Stimulated activated CD4-positive, alpha-beta T cell treated with anti-CD3 and anti-CD28 coated beads, Interleukin-1b, Interleukin-23, amount 100 ng/mL, for 1 hour (primary cell): ENCODE measurements around the gene NLRC3.
"Not testable (repeated sequence)": the region's sequence is repeated elsewhere in the genome, so short reads cannot be mapped to it uniquely, and the experiment has no call there.

Source experiments
- DNase-seq, 2 donors: peaks; one replicate each; pipeline ENCODE4 v3.0.0-alpha.2; 2020; ENCODE audit warnings: low read depth in 2 of 2

Gene NLRC3, protein sequence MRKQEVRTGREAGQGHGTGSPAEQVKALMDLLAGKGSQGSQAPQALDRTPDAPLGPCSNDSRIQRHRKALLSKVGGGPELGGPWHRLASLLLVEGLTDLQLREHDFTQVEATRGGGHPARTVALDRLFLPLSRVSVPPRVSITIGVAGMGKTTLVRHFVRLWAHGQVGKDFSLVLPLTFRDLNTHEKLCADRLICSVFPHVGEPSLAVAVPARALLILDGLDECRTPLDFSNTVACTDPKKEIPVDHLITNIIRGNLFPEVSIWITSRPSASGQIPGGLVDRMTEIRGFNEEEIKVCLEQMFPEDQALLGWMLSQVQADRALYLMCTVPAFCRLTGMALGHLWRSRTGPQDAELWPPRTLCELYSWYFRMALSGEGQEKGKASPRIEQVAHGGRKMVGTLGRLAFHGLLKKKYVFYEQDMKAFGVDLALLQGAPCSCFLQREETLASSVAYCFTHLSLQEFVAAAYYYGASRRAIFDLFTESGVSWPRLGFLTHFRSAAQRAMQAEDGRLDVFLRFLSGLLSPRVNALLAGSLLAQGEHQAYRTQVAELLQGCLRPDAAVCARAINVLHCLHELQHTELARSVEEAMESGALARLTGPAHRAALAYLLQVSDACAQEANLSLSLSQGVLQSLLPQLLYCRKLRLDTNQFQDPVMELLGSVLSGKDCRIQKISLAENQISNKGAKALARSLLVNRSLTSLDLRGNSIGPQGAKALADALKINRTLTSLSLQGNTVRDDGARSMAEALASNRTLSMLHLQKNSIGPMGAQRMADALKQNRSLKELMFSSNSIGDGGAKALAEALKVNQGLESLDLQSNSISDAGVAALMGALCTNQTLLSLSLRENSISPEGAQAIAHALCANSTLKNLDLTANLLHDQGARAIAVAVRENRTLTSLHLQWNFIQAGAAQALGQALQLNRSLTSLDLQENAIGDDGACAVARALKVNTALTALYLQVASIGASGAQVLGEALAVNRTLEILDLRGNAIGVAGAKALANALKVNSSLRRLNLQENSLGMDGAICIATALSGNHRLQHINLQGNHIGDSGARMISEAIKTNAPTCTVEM

DNA sequence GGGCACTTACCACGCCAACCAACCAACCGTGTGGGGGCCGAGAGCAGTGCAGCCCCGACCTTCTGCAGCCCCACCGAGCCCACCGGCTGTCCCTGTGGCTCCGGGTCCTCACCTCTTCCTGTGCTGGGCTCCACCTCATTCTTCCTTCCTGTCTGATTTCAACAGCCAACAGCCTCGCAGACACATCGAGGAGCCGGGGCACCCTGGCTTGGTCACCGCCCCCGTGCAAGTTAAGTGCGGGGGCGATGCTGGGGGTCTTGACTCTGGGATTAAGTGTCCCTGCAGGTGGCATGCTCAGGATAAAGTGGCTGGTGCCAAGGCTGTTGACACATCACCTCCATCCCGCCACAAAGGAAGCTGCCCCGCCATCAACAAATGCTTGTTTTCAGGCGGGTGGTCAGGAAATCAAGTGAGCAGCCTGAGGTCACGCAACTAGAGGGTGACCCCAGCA lies at the start of gene NLRC3:
Gene NLRC3 (minus strand): TSS at position 102 of the 451 bp plus-strand sequence. CDS start 12,367 bp downstream, outside the sequence.
- peak in 1 of 2 donors; percentile 6 for DNase-seq

DNA sequence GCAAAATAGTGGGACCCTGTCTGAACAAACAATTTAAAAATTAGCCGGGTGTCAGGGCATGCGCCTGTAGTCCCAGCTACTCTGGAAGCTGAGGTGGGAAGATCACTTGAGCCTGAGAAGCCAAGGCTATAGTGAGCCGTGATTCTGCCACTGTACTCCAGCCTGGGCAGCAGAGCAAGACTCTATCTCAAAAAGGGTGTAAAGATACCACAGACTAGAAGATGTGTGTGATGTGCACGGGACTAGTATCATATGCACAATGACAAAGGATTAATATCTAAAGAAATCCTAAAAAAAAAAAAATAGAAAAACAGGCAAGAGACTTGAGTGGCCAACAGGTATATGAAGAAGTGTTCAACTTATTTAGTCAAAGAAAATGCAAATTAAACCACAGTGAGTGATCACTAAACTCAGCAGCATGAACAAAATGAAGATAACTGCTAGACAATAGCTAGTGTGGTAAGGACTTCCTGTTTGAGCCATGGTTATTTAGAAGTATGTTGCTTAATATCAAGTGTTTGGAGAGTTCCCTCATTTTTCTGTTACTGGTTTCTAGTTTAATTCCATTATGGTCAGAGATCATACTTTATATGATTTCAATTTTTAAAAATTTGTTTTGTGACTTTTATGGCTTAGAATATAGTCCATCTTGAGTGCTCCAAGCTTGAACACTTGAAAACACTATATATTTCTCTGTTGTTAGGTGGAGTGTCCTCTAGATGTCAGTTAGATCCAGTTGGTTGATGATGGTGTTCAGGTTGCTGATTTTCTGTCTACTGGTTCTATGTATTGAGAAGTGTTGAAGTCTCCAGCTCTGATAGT lies 48.9 kb upstream of the NLRC3 start:
- no peak for DNase-seq

DNA sequence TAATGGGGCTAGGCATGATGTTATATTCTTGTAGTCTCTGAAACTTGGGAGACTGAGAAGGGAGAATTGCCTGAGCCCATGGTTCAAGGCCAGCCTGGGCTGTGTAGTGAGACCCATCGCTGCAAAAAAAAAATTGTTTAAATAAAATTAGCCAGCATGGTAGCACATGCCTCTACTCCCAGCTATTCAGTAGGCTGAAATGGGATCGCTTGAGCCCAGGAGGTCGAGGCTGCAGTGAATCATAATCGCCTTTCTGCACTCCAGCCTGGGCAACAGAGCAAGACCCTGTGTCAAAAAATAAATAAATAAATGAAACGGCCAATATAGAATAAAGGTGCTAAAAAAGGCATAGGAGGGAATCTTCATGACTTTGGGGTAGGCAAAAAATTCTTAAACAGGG lies 48.1 kb upstream of the NLRC3 start:
- DNase-seq: no peak

DNA sequence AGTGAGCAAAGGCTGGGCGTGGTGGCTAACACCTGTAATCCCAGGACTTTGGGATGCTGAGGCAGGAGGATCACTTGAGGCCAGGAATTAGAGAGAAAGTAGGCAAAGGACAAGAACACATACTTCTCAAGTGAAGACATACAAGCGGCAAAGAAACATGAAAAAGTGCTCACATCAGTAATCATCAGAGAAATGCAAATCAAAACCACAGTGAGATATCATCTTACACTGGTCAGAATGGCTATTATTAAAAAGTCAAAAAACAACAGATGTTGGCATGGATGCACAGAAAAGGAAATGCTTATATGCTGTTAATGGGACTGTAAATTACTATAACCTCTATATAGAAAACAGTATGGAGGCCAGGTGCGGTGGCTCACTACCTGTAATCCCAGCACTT lies 46.4 kb upstream of the NLRC3 start:
- no peak for DNase-seq

DNA sequence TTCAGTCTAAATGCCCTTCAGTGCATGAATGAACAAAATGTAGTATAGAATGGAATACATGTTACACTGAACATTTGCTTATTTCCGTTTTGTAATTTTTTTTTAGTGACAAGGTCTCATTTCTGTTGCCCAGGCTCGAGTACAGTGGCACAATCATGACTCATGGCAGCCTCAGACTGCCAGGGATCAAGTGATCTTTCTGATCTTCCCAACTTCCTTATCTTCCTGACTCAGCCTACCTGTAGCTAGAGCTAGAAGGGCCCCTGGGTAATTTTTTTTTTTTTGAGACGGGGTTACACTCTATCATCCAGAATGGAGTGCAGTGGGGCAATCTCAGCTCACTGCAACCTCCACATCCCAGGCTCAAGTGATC lies 41.6 kb upstream of the NLRC3 start:
- DNase-seq: no peak

DNA sequence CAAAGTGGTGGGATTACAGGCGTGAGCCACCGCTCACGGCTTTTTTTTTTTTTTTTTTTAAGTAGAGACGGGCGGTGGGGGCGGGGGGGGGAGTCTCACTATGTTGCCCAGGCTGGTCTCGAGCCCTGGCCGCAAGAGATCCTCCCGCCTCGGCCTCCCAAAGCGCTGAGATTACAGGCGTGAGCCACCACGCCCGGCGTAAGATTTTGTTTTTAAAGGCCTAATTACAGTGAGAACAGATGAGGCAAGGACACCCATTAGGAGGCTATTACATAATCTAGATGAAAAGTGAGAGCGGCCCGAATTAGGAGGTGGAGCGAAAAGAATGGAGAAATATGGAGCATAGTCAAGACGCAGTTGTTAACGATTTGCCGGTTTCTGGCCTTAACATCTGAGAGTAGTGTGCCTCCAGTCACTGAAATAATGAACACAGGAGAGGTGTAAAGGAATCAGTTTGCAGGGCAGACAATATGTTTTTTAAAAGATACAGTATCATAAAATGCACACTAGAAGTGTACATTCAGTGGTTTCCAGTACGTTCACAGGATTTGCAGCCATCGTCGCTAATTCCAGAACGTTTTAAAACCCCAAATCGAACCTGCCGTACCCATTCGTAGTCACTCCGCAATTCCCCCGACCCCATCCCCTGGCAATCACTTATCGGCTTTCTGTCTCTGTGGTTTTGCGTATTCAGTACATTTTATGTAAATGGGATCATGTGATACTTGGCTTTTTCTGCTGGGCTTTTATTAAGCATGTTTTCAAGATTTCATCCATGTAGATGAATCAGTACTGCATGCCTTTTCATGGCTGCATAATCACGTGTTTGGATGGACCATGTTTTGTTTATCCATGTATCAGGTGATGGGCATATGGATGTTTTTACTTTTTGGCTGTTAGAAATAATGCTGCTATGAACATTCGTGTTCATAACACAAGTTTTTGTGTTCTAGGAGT lies 35.6 kb upstream of the NLRC3 start:
- DNase-seq: no peak

DNA sequence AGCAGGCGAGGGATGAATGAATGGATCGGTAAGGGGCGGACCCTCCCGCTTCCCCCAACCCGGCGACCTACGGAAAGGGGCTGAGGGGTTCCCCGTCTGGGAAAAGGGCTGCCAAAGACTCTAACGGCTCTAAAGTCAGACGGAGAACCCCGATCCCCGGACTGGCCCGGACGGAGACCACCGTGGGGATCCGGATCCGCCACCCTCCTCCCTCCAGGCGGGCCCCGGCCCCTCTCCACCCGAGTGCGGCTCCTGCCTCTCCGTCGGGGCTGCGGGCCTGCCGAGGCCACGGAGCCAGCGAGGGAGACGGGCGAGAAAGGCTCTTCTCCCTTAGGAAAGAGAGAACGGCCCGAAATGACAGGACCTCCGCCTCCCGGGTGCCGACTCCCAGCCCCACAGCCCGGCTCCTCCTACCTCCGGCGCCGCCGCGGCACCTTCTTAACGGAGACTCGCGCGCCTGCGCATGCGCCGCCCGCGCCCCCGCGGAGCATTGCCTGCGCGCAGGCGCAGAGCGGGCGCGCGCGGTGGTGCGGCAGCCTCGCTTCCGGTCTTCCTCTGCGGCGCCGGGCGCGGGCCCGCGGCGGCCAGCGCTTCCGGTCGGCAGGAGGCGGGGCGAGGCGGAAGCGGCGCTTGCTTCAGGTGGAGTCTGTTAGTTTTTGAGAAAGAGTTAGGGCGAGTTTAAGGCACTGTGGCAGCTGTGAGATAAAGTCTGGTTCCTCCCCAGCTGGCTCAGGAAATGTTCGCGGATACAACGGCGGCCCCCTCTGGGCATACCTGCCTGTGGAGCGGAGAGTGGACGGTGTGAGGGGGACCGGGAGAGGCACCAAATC lies 34.2 kb upstream of the NLRC3 start, which contains the start of gene SLX4:
Gene SLX4 (minus strand): TSS at position 461 of the 830 bp plus-strand sequence. CDS start 2,642 bp downstream, outside the sequence.
- peak; percentile 73 to 86 for DNase-seq

DNA sequence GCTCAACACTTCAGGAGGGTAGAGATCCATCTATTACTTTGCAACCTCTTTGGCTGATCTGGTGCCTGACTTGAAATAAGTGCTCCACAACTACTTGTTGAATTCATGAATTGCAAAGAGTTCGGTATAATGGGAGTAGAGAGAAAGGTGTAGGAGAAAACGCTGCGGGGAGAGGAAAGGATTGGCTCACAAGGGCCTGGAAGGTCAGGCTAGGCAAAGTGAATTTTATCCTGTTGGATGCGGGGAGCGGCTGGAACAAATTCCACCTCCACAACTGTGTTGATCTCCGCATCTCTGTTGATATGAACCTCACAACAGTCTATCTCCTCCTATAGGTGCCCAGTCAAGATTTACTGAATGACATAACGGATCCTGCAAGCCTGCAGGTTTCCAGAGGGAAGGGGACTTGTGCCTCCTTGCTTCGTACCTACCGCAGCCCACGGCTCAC lies 33.5 kb upstream of the NLRC3 start:
- DNase-seq: no peak

DNA sequence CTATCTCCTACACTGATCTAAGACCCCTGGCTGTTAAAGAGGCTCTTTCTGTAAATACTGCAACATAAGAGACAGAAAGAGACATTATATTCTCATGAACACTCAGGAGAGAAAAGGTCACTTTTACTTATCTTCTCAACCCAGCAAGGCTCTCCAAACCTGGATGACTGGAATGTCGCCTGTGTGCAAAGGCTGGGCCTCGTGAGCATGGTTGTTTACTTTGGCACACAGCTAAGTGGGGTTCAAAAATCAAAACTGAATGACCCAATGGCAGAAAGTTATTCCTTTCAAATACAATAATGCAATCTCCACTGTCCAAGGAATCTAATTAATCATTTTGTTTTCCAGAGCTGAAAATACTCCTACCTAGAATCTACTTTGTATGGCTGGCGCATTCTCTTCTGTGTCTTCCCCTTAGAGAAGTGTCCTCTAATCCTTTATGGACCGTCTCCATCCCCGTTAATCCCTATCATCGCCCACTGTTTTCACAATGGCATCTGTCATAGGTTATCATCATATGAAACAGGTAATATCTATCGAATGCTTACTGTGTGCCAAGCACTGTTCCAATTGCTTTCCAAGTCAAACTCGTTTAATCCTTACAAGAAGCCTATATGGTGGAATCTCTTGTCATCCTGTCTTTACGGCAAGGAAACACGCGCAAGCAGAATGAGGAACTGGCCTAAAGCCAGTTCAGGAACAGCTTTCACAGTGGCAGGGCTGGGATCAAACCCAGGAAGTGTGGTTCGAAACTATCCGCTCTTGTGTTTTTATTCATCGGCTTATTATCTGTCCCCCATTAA lies 32.9 kb upstream of the NLRC3 start:
- DNase-seq: no peak

DNA sequence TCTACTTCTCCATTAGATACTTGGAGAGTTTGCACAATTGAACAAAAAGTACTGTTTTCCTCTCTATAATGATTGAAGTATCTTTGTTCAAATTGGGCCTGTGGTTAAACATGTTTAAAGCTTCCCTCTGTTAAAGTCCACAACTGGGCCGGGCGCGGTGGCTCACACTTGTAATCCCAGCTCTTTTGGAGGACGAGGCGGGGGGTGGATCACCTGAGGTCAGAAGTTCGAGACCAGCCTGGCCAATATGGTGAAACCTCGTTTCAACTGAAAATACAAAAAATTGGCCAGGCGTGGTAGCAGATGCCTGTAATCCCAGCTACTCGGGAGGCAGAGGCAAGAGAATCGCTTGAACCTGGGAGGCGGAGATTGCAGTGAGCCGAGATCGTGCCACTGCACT lies 31.8 kb upstream of the NLRC3 start:
- not testable (repeated sequence) for DNase-seq

DNA sequence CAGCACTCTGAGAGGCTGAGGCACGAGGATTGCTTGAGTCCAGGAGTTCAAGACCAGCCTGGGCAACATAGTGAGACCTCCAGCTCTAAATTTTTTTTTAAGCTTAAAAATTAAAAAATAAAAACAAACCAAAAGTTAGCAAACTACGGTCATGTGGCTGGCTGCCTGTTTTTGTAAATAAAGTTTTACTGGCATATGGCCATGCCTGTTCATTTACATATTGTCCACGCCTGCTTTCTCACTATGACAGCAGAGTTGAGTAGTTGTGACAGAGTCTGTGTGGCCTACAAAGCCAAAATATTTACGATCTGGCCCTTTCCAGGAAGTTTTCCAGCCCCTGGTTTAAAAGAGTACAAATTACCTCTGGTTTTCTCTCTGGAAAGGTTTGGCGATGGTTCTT lies 30.9 kb upstream of the NLRC3 start:
- no peak for DNase-seq

DNA sequence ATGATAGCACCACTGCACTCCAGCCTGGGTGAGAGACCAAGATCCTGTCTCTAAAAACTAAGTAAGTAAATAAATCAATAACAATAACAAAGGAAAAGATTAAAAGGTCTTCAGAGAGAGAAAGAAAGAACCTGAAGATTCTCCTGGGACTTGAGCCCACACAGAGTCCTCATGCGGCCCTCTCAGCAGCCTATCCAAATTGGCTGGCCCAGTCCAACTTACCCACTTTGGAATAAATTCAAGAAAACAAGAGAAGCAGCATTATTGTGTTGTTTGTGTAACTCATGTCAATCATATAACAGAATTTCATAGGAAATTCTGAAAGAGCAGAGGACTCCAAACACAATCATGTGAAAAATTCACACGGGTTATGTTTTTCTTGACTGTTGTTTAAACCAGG lies 30.4 kb upstream of the NLRC3 start:
- DNase-seq: no peak

DNA sequence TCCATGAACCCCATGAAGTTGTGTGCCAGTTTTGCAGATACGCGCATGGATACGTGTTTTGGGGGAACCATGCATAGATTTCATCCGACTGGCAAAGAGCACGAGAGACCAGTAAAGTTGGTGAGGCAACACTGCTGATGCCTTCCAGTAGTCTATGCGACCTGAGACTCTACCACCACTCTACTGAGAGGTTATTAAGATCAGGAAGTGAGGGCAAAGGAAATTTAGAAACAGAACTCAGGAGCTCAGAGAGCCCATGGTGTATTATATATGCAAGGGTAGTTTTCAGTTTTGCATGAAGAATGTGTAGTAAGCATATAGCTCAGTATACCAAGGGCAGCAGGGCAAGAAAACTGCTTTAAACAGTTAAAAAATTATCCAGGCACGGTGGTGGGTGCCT lies 30.0 kb upstream of the NLRC3 start:
- DNase-seq: no peak

DNA sequence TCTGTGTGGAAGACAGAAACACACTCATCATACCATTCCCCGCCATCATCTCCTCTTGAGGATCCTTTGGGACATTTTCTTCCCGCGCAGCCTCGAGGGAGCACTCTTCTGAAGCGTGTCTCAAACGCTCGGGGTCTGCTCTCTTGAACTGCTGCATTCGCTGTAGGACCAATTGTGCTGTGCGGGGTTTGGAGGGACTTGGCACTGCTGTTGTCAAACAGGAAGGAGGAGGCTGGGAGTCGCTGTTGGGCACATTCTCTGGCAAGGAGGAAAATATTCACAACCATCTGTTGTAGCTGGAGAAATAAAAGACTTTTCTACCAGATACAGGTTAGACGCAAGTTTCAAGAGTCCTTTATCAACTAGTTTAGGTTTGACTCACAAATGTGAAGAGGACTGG lies 29.2 kb upstream of the NLRC3 start:
- DNase-seq: no peak

DNA sequence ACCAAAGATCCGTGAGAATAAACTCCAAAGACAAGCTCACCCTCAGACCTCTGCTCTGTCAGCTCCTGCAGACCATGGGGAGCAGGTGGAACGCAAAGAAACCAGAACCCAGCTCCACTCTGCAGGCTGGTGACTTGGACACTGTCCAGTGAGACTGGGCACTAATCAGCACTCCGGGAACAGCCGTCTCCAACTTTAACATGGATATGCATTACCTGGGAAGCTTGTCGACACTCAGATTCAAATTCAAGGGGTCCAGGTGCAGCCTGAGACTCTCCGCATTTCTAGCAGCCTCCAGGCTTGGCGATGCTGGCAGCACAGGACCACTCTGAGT lies 25.1 kb upstream of the NLRC3 start:
- no peak for DNase-seq

DNA sequence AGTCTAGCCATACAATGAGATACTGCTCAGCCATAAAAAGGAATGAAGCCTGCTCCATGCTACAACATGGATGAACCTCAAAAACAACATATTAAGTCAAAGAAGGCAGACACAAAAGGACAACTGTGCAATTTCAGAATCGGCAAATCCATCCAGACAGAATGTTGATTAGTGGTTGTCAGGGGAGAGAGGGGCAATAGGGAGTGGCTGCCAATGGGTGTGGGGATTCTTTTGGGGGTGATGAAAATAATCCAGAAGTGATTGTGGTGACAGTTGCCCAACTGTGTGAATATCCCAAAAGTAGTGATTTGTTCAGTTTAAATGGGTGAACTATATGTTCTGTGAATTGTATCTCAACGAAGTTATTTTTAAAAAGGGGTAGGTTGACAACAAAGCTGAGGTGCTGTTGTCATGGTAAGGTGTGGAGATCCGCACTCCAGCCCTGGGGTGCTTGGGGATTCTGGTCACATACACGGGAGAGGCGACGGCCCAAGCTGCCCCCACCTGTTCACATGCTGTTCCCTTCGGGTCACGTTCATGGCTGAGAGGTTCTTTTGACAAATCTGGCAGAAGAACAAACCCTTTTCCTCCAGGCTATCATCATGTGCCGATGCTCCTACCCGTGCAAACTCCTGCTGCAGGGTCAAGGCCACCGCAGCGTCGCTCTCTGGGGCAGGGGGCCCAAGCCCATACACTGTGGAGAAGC lies 24.6 kb upstream of the NLRC3 start:
- DNase-seq: no peak

DNA sequence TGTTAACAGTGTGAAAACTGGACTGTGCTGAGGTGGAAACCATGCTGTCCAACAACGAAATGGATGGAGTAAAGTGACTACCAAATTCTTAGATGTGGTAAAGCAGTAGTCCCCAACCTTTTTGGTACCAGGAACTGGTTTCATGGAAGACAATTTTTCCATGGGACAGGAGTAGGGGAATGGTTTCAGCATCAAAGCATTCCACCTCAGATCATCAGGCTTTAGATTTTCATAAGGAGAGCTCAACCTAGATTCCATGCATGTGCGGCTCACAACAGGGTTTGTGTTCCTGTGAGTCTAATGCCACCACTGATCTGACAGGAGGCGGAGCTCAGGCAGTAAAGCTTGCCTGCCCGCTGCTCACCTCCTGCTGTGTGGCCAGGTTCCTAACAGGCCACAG lies 22.7 kb upstream of the NLRC3 start:
- no peak for DNase-seq

DNA sequence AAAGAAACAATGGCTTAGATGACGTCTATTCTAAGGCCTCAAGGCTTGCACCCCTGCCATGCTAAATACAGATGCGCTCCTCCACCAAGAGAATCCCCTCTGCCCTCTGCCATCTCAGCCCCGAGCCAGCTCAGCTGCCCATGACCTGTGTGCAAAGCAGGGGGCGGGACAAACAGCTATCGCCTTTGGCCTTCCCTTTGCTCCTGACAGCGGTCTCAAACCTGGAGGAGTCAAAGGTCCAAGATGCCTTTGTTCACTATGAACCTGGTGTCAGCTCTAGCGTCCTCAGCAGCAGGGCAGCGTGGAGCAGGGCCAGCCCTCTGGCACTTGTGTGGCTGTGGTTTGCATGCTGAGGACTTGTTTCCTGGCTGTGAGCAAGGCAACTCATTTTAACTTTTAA lies 21.9 kb upstream of the NLRC3 start:
- DNase-seq: no peak
